Tibial nerve (tissue), 3 donors: ENCODE measurements around the gene MITF.

Experiments
- POLR2A ChIP-seq, 2 donors: fragments of 450-650 bp; IDR thresholded peaks; one replicate each; pipeline ENCODE4 v1.6.1; 2017; ENCODE audit warnings: antibody characterized with exemption in 2 of 2, mild to moderate bottlenecking in 2 of 2, moderate library complexity in 2 of 2
- TF ChIP-seq, protein P1 (sequence below), 5 experiments: fragments of 200-600 bp in 3 of 5; fragments of 450-650 bp in 2 of 5; sonication (generic) in 3 of 5; IDR thresholded peaks; one replicate each; pipeline ENCODE4 v1.5.1; 2016 to 2019; ENCODE audit warnings: antibody characterized with exemption in 5 of 5, mild to moderate bottlenecking in 3 of 5, moderate library complexity in 2 of 5

DNA sequence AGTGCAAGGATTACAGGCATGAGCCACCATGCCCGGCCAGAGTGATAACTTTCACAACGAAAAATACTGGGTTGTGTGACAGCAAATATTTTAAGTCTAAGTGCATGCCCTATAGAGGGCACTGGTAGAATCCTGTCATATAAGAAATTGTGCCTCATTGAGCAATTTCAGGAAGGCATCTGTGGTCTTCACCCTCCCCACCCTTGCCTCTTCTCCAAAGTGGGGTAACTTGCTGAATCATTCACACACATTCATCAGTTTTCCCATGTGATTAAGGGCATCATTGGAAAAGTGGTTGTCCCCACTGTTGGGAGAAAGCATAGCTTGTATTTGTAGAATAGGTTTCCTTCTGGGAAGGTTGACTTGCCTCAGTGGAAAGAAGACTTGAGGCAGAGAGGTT, 9.2 kb downstream of the MITF start:
- TF ChIP-seq, protein P1, sequence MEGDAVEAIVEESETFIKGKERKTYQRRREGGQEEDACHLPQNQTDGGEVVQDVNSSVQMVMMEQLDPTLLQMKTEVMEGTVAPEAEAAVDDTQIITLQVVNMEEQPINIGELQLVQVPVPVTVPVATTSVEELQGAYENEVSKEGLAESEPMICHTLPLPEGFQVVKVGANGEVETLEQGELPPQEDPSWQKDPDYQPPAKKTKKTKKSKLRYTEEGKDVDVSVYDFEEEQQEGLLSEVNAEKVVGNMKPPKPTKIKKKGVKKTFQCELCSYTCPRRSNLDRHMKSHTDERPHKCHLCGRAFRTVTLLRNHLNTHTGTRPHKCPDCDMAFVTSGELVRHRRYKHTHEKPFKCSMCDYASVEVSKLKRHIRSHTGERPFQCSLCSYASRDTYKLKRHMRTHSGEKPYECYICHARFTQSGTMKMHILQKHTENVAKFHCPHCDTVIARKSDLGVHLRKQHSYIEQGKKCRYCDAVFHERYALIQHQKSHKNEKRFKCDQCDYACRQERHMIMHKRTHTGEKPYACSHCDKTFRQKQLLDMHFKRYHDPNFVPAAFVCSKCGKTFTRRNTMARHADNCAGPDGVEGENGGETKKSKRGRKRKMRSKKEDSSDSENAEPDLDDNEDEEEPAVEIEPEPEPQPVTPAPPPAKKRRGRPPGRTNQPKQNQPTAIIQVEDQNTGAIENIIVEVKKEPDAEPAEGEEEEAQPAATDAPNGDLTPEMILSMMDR (IDR thresholded peaks at IDR 0.05): no peak
- TF ChIP-seq POLR2A (IDR thresholded peaks at IDR 0.05): no peak
